Left ventricle myocardium inferior (tissue), 1 donor: ENCODE measurements around the gene TMEM151B. TPM values are rescaled to one million over a fixed set of nuclear protein-coding genes. Genes with fewer than 3 reads are reported as not detected.
"Not testable (repeated sequence)": the region's sequence is repeated elsewhere in the genome, so short reads cannot be mapped to it uniquely, and the experiment has no call there.

ENCODE experiments used
- DNase-seq: peaks from one replicate; pipeline ENCODE4 v3.0.0-alpha.2; 2020
- H3K27ac ChIP-seq: fragments of 200-600 bp; replicated peaks from 2 replicates; pipeline ENCODE4 v1.8.0; 2021
- H3K27me3 ChIP-seq: fragments of 200-600 bp; 2 replicates; pipeline ENCODE4 v1.8.0; 2021; ENCODE audit warnings: low read depth
- H3K36me3 ChIP-seq: fragments of 200-600 bp; 2 replicates; pipeline ENCODE4 v1.8.0; 2021
- H3K4me1 ChIP-seq: fragments of 200-600 bp; 2 replicates; pipeline ENCODE4 v1.8.0; 2021
- H3K4me3 ChIP-seq: fragments of 200-600 bp; 2 replicates; pipeline ENCODE4 v1.8.0; 2021; ENCODE audit warnings: mild to moderate bottlenecking, moderate library complexity
- H3K9me3 ChIP-seq: fragments of 200-600 bp; replicated peaks from 2 replicates; pipeline ENCODE4 v1.8.0; 2021
- CTCF ChIP-seq: fragments of 200-600 bp; IDR thresholded peaks from 2 replicates; pipeline ENCODE4 v1.8.0; 2021; ENCODE audit warnings: antibody characterized with exemption, mild to moderate bottlenecking, borderline replicate concordance
- intact Hi-C: fragments of 100-400 bp; cut with micrococcal nuclease; formaldehyde crosslinking; loops from one replicate; pipeline ENCODE4 v1.11.0; 2022
- total RNA-seq: library from RNA; stranded (reverse); fragmentation: NEBNext Ultra II Directional; extraction: Animal tissue kit (Norgen Biotek cat#: 25700); gene quantifications from one replicate; pipeline ENCODE4 v1.2.1, GENCODE V29; 2021
- donor health status: DM: no; HTN: yes; CAD: no; lungs with severe emphysema.

The TMEM151B gene
- total RNA-seq, 1 donor from 2014 or later: not detected

GRCh38 chr6:44229376-44230033, 40.7 kb upstream of the TMEM151B start:
- DNase-seq: peak; percentile 66
- peak overlapping the region; percentile 88 for H3K4me3 ChIP-seq
- H3K27ac ChIP-seq: peak overlapping the region; percentile 98
- TF ChIP-seq CTCF: no peak
- peaks cover 99% of the 10 kb centered on the region for H3K4me1 ChIP-seq
- H3K9me3 ChIP-seq: no peaks in the 10 kb centered on the region
- H3K27me3 ChIP-seq: no peaks in the 10 kb centered on the region
- peaks cover 40% of the 10 kb centered on the region for H3K36me3 ChIP-seq
- intact Hi-C loops: no loop called here

GRCh38 chr6:44230034-44230675, 40.1 kb upstream of the TMEM151B start:
- H3K27me3 ChIP-seq: no peaks in the 10 kb centered on the region
- peak overlapping the region; percentile 98 for H3K27ac ChIP-seq
- H3K4me1 ChIP-seq: peaks cover 99% of the 10 kb centered on the region
- TF ChIP-seq CTCF: no peak
- no peaks in the 10 kb centered on the region for H3K9me3 ChIP-seq
- DNase-seq: no peak
- peaks cover 40% of the 10 kb centered on the region for H3K36me3 ChIP-seq
- H3K4me3 ChIP-seq: peak overlapping the region; percentile 88
- intact Hi-C loops: no loop called here

- H3K4me3 ChIP-seq: peak overlapping the region; percentile 88
- peaks cover 98% of the 10 kb centered on the region for H3K4me1 ChIP-seq
- H3K36me3 ChIP-seq: peaks cover 40% of the 10 kb centered on the region
- intact Hi-C loops, H3K27me3 ChIP-seq, DNase-seq, H3K9me3 ChIP-seq: not testable (repeated sequence)
- H3K27ac ChIP-seq: peak overlapping the region; percentile 98
These were observed 38.8 kb upstream of the TMEM151B start for GRCh38 chr6:44231426-44231825.

- no peaks in the 10 kb centered on the region for H3K27me3 ChIP-seq
- intact Hi-C loops: no loop called here
- no peaks in the 10 kb centered on the region for H3K9me3 ChIP-seq
- peaks cover 40% of the 10 kb centered on the region for H3K36me3 ChIP-seq
- peak overlapping the region; percentile 11 for H3K4me3 ChIP-seq
- TF ChIP-seq CTCF: no peak
- H3K27ac ChIP-seq: peak overlapping the region; percentile 98
- H3K4me1 ChIP-seq: peaks cover 95% of the 10 kb centered on the region
- no peak for DNase-seq
These were observed 37.3 kb upstream of the TMEM151B start for GRCh38 chr6:44232676-44233566.

- TF ChIP-seq CTCF: no peak
- no peak for DNase-seq
- Histone ChIP-seq H3K27me3 (no peaks in the 10 kb centered on the region), H3K4me3 (peak overlapping the region; percentile 11), H3K27ac (peak overlapping the region; percentile 98), H3K36me3 (peaks cover 40% of the 10 kb centered on the region), H3K4me1 (peaks cover 95% of the 10 kb centered on the region), H3K9me3 (no peaks in the 10 kb centered on the region)
- intact Hi-C loops: no loop called here
These were observed 36.6 kb upstream of the TMEM151B start for GRCh38 chr6:44233567-44234100.
